SIG-M5 treated with dmso at 0.1 percent for 504 hours (cell line): ENCODE measurements around the gene SLC25A11.
A peak's percentile ranks its signal among the peaks of the same experiment; 100 is the strongest.
"Not testable (repeated sequence)": the region's sequence is repeated elsewhere in the genome, so short reads cannot be mapped to it uniquely, and the experiment has no call there.

Experiments used
- DNase-seq: peaks from one replicate; lab custom pipeline; 2025; ENCODE audit not compliant: unreplicated experiment; lab: John Stamatoyannopoulos, UW

The SLC25A11 gene

GRCh38 chr17:4945176-4945943 is 5.5 kb upstream of the SLC25A11 start:
- DNase-seq = peak; percentile 76

GRCh38 chr17:4944554-4945175 is 4.8 kb upstream of the SLC25A11 start:
- no peak for DNase-seq

GRCh38 chr17:4944163-4944553 is 4.3 kb upstream of the SLC25A11 start:
- peak; percentile 79 for DNase-seq

- DNase-seq = no peak
These were observed 3.1 kb upstream of the SLC25A11 start for GRCh38 chr17:4942760-4943508.

- no peak for DNase-seq
These were observed 1.4 kb upstream of the SLC25A11 start for GRCh38 chr17:4941319-4941610.

- DNase-seq = no peak
These were observed 891 bp upstream of the SLC25A11 start for GRCh38 chr17:4940555-4941318.

GRCh38 chr17:4939546-4939795 is 375 bp downstream of the SLC25A11 start:
- no peak for DNase-seq

- no peak for DNase-seq
These were observed 929 bp downstream of the SLC25A11 start for GRCh38 chr17:4938688-4939545.

GRCh38 chr17:4938069-4938491 is 1.8 kb downstream of the SLC25A11 start:
- no peak for DNase-seq

GRCh38 chr17:4937553-4937952 is 2.3 kb downstream of the SLC25A11 start:
- DNase-seq = no peak

GRCh38 chr17:4936436-4936835 is 3.4 kb downstream of the SLC25A11 start:
- no peak for DNase-seq

- DNase-seq = no peak
These were observed 4.2 kb downstream of the SLC25A11 start for GRCh38 chr17:4935650-4936049.

- DNase-seq = no peak
These were observed 5.5 kb downstream of the SLC25A11 start for GRCh38 chr17:4934173-4934979.

- DNase-seq = no peak
These were observed 6.2 kb downstream of the SLC25A11 start for GRCh38 chr17:4933646-4934045.

GRCh38 chr17:4932756-4933155 is 7.1 kb downstream of the SLC25A11 start:
- no peak for DNase-seq

GRCh38 chr17:4931963-4932362 is 7.9 kb downstream of the SLC25A11 start, which contains the start of gene GP1BA:
GP1BA (plus strand) TSS chr17:4932277; CDS start chr17:4932605, 328 bp downstream.
- no peak for DNase-seq

- no peak for DNase-seq
These were observed 11.0 kb downstream of the SLC25A11 start for GRCh38 chr17:4928881-4929280.

GRCh38 chr17:4926577-4927335 is 13.1 kb downstream of the SLC25A11 start:
- DNase-seq = not testable (repeated sequence)

GRCh38 chr17:4921320-4921719 is 18.5 kb downstream of the SLC25A11 start:
- DNase-seq = no peak
